Type B pancreatic cell (in vitro differentiated cells): ENCODE data around the gene LRFN2. TPM values are rescaled to one million over a fixed set of nuclear protein-coding genes. Genes with fewer than 3 reads are reported as not detected.

Experiments used
- DNase-seq: peaks from one replicate; pipeline ENCODE4 v3.0.0; 2021; ENCODE audit warnings: mixed read lengths; ENCODE audit not compliant: unreplicated experiment; ENCODE audit errors: extremely low spot score
- H3K27ac Mint-ChIP-seq: 2 replicates; pipeline ENCODE4 v1.8.0; 2021; ENCODE audit warnings: mild to moderate bottlenecking, mixed read lengths
- H3K27me3 Mint-ChIP-seq: 2 replicates; pipeline ENCODE4 v1.8.0; 2021; ENCODE audit warnings: mixed read lengths
- H3K36me3 Mint-ChIP-seq: 2 replicates; pipeline ENCODE4 v1.8.0; 2021; ENCODE audit warnings: mixed read lengths
- H3K4me1 Mint-ChIP-seq: one replicate; pipeline ENCODE4 v1.8.0; 2021; ENCODE audit warnings: mixed read lengths; ENCODE audit not compliant: unreplicated experiment
- H3K4me3 Mint-ChIP-seq: 2 replicates; pipeline ENCODE4 v1.8.0; 2021; ENCODE audit warnings: mild to moderate bottlenecking, mixed read lengths
- H3K9me3 Mint-ChIP-seq: 2 replicates; pipeline ENCODE4 v1.8.0; 2021; ENCODE audit warnings: mixed read lengths
- total RNA-seq: library from RNA; stranded (reverse); gene quantifications from 2 replicates; pipeline ENCODE4 v1.2.1, GENCODE V29; 2021; ENCODE audit warnings: low replicate concordance
- TF ChIP-seq, protein P1 (sequence below): fragments of 200-600 bp; sonication (generic); conservative IDR thresholded peaks from 2 replicates; pipeline ENCODE4 v1.5.0; 2021; ENCODE audit warnings: antibody characterized with exemption, mild to moderate bottlenecking

The LRFN2 gene
- total RNA-seq, 1 donor from 2014 or later = 3.4 TPM

DNA sequence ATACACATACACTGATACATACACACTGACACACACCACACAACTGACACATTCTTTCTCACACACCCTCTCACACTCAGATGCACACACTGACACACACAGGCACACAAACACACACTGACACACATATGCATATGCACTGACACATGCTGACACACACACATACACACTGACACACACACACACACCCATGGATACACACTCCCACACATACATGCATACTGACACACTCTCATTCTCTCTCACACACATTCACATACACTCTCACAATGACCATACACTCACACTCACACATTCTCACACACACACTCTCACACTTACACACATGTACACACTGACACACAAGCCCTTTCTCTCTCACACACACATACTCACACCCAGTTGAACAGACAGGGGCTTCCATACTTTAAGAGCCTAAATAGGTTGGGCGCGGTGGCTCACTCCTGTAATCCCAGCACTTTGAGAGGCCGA is 236.4 kb downstream of the LRFN2 start:
- Mint-ChIP-seq H3K27ac (no peak overlapping the region), H3K4me1 (peaks cover 17% of the 10 kb centered on the region), H3K36me3 (no peaks in the 10 kb centered on the region), H3K4me3 (no peak overlapping the region), H3K27me3 (no peaks in the 10 kb centered on the region), H3K9me3 (no peaks in the 10 kb centered on the region)
- no peak for DNase-seq
- TF ChIP-seq, protein P1, sequence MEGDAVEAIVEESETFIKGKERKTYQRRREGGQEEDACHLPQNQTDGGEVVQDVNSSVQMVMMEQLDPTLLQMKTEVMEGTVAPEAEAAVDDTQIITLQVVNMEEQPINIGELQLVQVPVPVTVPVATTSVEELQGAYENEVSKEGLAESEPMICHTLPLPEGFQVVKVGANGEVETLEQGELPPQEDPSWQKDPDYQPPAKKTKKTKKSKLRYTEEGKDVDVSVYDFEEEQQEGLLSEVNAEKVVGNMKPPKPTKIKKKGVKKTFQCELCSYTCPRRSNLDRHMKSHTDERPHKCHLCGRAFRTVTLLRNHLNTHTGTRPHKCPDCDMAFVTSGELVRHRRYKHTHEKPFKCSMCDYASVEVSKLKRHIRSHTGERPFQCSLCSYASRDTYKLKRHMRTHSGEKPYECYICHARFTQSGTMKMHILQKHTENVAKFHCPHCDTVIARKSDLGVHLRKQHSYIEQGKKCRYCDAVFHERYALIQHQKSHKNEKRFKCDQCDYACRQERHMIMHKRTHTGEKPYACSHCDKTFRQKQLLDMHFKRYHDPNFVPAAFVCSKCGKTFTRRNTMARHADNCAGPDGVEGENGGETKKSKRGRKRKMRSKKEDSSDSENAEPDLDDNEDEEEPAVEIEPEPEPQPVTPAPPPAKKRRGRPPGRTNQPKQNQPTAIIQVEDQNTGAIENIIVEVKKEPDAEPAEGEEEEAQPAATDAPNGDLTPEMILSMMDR = no peak

DNA sequence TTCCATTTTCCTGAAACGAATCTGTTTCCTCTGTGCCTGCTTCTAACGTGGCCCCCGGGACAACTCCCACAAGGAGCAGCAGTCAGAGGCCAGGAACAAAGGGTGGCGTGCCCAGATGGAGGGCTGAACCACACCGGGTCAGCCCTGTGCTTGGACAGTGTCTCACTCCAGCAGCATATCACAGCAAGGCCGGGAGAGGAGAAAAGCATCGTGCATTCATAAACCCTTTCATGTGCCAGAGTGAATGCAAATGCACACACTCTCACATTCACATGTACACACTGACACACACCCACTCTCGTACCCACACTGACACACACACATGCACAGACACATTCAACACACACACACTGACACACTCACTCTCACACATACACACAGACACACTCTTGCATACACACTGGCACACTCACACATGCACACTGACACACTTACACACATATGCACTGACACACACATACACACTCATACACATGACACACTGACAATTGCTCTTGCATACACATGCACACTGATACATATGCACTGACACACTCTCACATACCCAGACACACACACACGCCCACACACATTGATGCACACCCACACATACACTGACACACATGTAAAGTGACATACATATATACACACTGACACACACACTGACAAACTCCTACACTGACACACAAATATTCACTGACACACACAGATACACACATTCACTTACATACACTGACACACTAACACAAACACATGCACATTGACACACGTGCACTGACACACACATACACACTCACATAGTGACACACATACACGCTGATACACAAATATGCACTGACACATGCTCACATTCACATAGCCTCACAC is 237.0 kb downstream of the LRFN2 start:
- Mint-ChIP-seq H3K36me3 (no peaks in the 10 kb centered on the region), H3K27ac (no peak overlapping the region), H3K4me1 (peaks cover 17% of the 10 kb centered on the region), H3K9me3 (no peaks in the 10 kb centered on the region), H3K4me3 (no peak overlapping the region), H3K27me3 (no peaks in the 10 kb centered on the region)
- TF ChIP-seq, protein P1 = no peak
- DNase-seq = peak; percentile 31

DNA sequence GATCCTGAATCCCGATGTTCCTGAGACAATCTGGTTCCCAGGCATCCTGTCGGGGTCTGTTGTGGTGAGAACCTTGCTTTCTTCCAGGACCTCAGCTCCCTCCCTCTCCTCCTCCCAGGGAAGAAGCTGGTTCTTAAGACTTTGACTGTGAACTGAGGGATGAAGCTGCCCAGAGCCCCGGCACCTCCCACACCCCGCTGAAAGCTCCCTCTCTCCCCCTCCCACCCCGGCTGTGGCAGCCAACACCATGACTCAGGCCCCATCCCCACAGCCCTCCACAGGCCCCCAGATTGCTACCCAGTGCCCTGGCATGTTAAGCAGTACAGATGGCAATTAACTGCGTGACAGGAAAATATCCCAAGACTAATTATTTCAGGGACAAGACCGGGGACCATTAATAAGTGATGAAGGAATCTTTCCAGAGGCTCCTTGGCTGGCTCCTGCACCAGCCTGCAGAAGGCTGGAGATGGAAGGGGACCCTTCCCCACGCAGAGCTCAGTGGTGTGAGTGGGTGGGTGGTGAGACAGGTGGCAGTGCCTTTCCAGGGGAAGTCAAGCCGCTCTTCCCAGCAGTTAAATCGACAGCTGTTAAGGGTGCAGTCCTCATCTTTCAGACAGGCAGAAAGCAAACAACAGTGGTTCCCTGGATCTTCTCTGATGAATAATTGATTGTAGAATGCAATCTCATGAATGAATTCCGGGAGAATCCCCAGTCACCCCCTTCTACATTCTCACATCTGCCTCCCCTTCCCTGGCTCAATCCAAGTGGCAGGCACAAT is 237.9 kb downstream of the LRFN2 start:
- Mint-ChIP-seq H3K36me3 (no peaks in the 10 kb centered on the region), H3K4me3 (no peak overlapping the region), H3K9me3 (no peaks in the 10 kb centered on the region), H3K27me3 (no peaks in the 10 kb centered on the region), H3K4me1 (peaks cover 19% of the 10 kb centered on the region), H3K27ac (no peak overlapping the region)
- DNase-seq = peak; percentile 48
- TF ChIP-seq, protein P1 = no peak

DNA sequence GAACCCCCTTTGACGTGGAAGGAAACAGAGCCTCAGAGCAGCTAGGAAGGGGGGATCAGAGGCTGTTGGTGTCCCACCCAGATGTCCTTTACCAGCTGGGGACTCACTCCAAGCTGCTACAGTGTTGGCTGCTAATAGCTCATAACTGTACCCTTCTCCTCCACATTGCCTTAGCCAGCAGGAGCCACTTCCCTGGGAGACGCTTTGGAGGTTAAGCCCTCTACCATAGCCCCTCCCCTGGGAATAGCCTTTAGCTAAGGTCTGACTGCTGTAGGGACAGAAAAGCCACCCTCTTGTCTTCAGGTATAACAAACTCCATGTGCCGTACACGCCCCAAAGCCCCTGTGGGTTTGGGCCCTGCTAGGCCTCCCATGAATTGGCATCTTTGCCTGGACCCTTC is 238.6 kb downstream of the LRFN2 start:
- DNase-seq = peak; percentile 48
- Mint-ChIP-seq H3K27ac (no peak overlapping the region), H3K4me3 (no peak overlapping the region)

DNA sequence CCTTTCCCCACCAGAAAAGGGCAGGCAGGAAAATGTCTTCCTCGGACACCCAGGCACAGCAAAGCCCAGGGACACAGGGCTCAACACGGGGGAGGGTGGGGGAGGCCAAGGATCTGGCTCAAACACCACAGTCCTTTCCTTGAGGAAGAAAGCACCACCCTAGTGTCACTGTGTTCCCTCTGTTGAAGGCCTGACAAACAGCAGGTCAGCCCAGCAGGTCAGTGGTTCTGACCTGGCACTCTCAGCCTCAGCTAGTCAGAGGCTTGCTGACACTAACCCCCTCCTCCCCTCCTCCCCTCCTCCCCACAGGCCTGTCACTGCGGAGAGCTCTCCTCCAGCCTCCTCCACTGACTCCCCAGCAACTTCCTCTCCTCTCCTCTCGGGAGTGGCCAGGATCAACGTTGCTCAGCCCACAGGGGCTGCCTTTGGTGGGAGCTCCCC is 239.6 kb downstream of the LRFN2 start:
- no peak overlapping the region for H3K27ac Mint-ChIP-seq
- H3K9me3 Mint-ChIP-seq = no peaks in the 10 kb centered on the region

More for the DNA sequence above, 238.6 kb downstream of the LRFN2 start:
- Mint-ChIP-seq H3K27me3 (no peaks in the 10 kb centered on the region), H3K4me1 (peaks cover 25% of the 10 kb centered on the region), H3K36me3 (no peaks in the 10 kb centered on the region), H3K9me3 (no peaks in the 10 kb centered on the region)
- TF ChIP-seq, protein P1 = no peak

More for the DNA sequence above, 239.6 kb downstream of the LRFN2 start:
- TF ChIP-seq, protein P1 = no peak
- Mint-ChIP-seq H3K36me3 (no peaks in the 10 kb centered on the region), H3K4me3 (no peak overlapping the region), H3K27me3 (peaks cover 2% of the 10 kb centered on the region), H3K4me1 (peaks cover 28% of the 10 kb centered on the region)
- DNase-seq = peak; percentile 36
